ENCODE data around the gene ABHD16A.

ABHD16A gene

GRCh38 chr6:31697555-31697954, 5.6 kb downstream of the ABHD16A start:
- peaks cover 3% of the 10 kb centered on the region for H3K4me1 ChIP-seq (ENCODE audit: control insufficient read depth, insufficient read depth, low read length, poor library complexity, severe bottlenecking)
- H3K4me3 ChIP-seq (ENCODE audit: extremely low read depth, insufficient read depth, low read length, poor library complexity, severe bottlenecking), result no peak overlapping the region
- 76% methylated on average over 3 of the region's 3 CpGs; no CpG with 5 or more reads in 1 of the 2 experiments for WGBS, 2 experiments (ENCODE audit: insufficient coverage in 2 of 2)
- H3K9me3 ChIP-seq (ENCODE audit: control insufficient read depth, low read length), result no peaks in the 10 kb centered on the region
- peaks cover 82% of the 10 kb centered on the region for H3K36me3 ChIP-seq (ENCODE audit: control insufficient read depth, insufficient read depth, low read length)
- H3K27ac ChIP-seq (ENCODE audit: low read depth, low read length, severe bottlenecking), result no peak overlapping the region

- WGBS, 2 experiments (ENCODE audit: insufficient coverage in 2 of 2), result 93 to 96% methylated on average over 4 of the region's 6 CpGs
- no peak overlapping the region for H3K4me3 ChIP-seq (ENCODE audit: extremely low read depth, insufficient read depth, low read length, poor library complexity, severe bottlenecking)
- H3K36me3 ChIP-seq (ENCODE audit: control insufficient read depth, insufficient read depth, low read length), result peaks cover 82% of the 10 kb centered on the region
- peaks cover 9% of the 10 kb centered on the region for H3K4me1 ChIP-seq (ENCODE audit: control insufficient read depth, insufficient read depth, low read length, poor library complexity, severe bottlenecking)
- H3K27ac ChIP-seq (ENCODE audit: low read depth, low read length, severe bottlenecking), result no peak overlapping the region
- H3K9me3 ChIP-seq (ENCODE audit: control insufficient read depth, low read length), result no peaks in the 10 kb centered on the region
These were observed 9.6 kb downstream of the ABHD16A start for GRCh38 chr6:31693535-31693934.

DNA sequence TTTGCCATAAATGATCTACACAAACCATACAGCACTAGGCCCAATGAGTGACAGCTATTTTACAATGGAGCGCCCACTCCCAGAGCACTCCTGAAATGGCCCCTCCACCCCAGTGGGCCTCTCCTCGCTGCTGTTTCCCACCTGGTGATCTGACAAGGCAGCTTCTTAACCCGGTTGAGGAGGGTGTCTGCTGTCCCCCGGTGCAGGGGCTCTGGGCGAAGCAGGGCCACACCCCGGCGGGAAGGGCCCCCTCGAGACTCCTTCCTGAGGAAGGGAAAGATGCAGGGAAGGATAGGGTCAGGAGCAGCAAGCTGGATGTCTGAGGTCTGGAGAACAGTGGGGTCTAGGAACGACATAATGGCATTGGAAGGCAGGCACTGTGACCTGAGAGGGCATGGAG, 10.2 kb downstream of the ABHD16A start:
- Histone ChIP-seq H3K36me3 (ENCODE audit: control insufficient read depth, insufficient read depth, low read length) (peaks cover 82% of the 10 kb centered on the region), H3K27ac (ENCODE audit: low read depth, low read length, severe bottlenecking) (no peak overlapping the region), H3K4me3 (ENCODE audit: extremely low read depth, insufficient read depth, low read length, poor library complexity, severe bottlenecking) (no peak overlapping the region), H3K4me1 (ENCODE audit: control insufficient read depth, insufficient read depth, low read length, poor library complexity, severe bottlenecking) (peaks cover 9% of the 10 kb centered on the region), H3K9me3 (ENCODE audit: control insufficient read depth, low read length) (no peaks in the 10 kb centered on the region)
- 93 to 97% methylated on average over 9 of the region's 9 CpGs for WGBS, 2 experiments (ENCODE audit: insufficient coverage in 2 of 2)

- WGBS, 2 experiments (ENCODE audit: insufficient coverage in 2 of 2), result 94% methylated on average over 3 to 4 of the region's 4 CpGs
- Histone ChIP-seq H3K27ac (ENCODE audit: low read depth, low read length, severe bottlenecking) (no peak overlapping the region), H3K4me3 (ENCODE audit: extremely low read depth, insufficient read depth, low read length, poor library complexity, severe bottlenecking) (no peak overlapping the region), H3K4me1 (ENCODE audit: control insufficient read depth, insufficient read depth, low read length, poor library complexity, severe bottlenecking) (peaks cover 6% of the 10 kb centered on the region), H3K9me3 (ENCODE audit: control insufficient read depth, low read length) (no peaks in the 10 kb centered on the region), H3K36me3 (ENCODE audit: control insufficient read depth, insufficient read depth, low read length) (peaks cover 82% of the 10 kb centered on the region)
These were observed 10.8 kb downstream of the ABHD16A start for GRCh38 chr6:31692353-31692752.

DNA sequence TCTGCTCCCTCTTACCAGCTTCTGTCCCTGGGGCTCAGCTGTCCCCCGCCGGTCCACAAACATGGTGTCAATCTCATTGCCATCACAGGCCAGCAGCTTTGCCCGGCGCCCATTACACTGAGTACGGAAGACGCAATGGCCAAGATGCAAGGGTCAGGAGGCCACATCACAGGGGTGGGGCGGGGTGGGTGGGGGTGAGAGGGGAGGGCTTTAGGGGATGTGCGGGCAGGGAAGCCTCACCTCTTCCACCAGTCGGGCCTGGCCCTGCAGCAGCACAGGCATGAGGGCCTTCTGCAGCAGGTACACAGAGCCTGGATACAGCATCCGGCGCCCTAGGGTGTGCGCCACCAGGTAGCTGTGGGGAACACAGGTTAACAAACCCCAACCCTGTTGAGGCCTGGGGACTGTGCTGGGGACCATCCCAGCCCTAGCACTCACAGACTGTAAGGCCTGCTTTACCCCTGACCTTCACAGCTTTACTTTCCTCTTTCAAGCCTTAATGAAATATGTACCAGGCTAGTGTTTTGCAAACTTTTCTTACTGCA, 11.5 kb downstream of the ABHD16A start:
- Histone ChIP-seq H3K27ac (ENCODE audit: low read depth, low read length, severe bottlenecking) (no peak overlapping the region), H3K4me3 (ENCODE audit: extremely low read depth, insufficient read depth, low read length, poor library complexity, severe bottlenecking) (no peak overlapping the region), H3K4me1 (ENCODE audit: control insufficient read depth, insufficient read depth, low read length, poor library complexity, severe bottlenecking) (peaks cover 6% of the 10 kb centered on the region), H3K36me3 (ENCODE audit: control insufficient read depth, insufficient read depth, low read length) (peaks cover 82% of the 10 kb centered on the region), H3K9me3 (ENCODE audit: control insufficient read depth, low read length) (no peaks in the 10 kb centered on the region)
- 97 to 98% methylated on average over 7 of the region's 12 CpGs for WGBS, 2 experiments (ENCODE audit: insufficient coverage in 2 of 2)

DNA sequence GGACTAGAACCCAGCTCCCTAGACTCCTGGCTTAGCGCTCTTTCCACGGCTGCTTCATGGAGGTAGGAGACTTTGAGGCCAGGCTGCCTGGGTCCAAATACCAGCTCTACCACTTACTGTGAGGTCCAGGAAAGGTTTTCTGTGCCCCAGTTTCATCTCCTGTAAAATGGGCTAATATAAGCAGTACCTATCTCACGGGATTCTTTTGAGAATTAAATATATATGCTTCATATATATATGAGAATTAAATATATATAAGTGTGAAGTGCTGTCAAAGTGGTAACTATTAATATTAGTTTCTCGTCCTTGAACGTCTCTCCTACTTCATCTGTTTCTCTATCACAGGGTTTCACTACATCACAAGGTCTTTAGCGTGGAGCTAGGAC, 12.1 kb downstream of the ABHD16A start:
- H3K4me1 ChIP-seq (ENCODE audit: control insufficient read depth, insufficient read depth, low read length, poor library complexity, severe bottlenecking), result peaks cover 6% of the 10 kb centered on the region
- 100% methylated on average over 2 to 3 of the region's 6 CpGs for WGBS, 2 experiments (ENCODE audit: insufficient coverage in 2 of 2)
- H3K27ac ChIP-seq (ENCODE audit: low read depth, low read length, severe bottlenecking), result peak overlapping the region; percentile 67
- no peak overlapping the region for H3K4me3 ChIP-seq (ENCODE audit: extremely low read depth, insufficient read depth, low read length, poor library complexity, severe bottlenecking)
- peaks cover 82% of the 10 kb centered on the region for H3K36me3 ChIP-seq (ENCODE audit: control insufficient read depth, insufficient read depth, low read length)
- H3K9me3 ChIP-seq (ENCODE audit: control insufficient read depth, low read length), result no peaks in the 10 kb centered on the region

GRCh38 chr6:31690231-31691077, 12.7 kb downstream of the ABHD16A start:
- Histone ChIP-seq H3K9me3 (ENCODE audit: control insufficient read depth, low read length) (no peaks in the 10 kb centered on the region), H3K4me1 (ENCODE audit: control insufficient read depth, insufficient read depth, low read length, poor library complexity, severe bottlenecking) (peaks cover 6% of the 10 kb centered on the region), H3K36me3 (ENCODE audit: control insufficient read depth, insufficient read depth, low read length) (peaks cover 86% of the 10 kb centered on the region), H3K4me3 (ENCODE audit: extremely low read depth, insufficient read depth, low read length, poor library complexity, severe bottlenecking) (no peak overlapping the region), H3K27ac (ENCODE audit: low read depth, low read length, severe bottlenecking) (peak overlapping the region; percentile 67)
- 84 to 92% methylated on average over 3 to 4 of the region's 10 CpGs for WGBS, 2 experiments (ENCODE audit: insufficient coverage in 2 of 2)

DNA sequence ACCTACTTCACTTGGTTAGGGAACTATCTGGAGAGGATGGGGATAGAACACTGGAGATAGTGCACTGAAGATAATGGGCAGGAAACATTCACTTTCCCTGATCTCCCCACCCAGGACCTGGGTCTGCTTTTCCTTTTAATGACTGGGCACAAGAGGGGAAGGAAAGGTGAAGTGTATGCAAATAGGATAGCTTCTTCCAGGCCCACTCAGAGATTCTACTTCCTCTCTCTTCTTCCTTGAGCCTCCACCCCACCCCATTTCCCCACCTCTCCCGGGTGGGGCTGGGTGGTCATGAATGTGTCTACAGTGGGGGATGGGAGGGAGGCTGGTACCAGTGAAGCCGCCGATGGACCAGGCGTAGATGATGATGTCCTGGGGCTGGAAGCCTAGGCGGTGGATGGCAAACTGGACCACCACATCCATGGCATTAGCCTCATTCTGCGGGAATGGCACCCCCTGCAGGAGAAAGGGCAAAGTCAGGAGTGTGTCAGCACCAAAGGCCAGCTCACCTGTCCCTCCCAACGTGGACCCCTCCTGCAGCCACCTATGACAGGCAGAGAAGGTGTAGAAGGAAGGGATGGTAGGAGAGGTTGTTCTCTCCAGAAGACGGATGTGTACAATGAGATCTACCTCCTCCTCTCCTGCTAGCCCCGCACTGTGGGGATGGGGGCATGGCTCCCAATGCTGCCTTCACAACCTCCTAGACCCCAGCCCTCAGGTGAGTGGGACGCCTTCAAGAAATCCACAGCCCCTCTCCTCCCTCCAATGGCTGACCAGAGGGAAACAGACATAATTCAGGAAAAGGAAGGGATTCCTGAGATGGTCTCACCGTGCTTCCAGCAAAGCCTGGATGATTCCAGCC, 13.6 kb downstream of the ABHD16A start:
- peaks cover 6% of the 10 kb centered on the region for H3K4me1 ChIP-seq (ENCODE audit: control insufficient read depth, insufficient read depth, low read length, poor library complexity, severe bottlenecking)
- H3K36me3 ChIP-seq (ENCODE audit: control insufficient read depth, insufficient read depth, low read length), result peaks cover 79% of the 10 kb centered on the region
- no peaks in the 10 kb centered on the region for H3K9me3 ChIP-seq (ENCODE audit: control insufficient read depth, low read length)
- 81 to 94% methylated on average over 4 to 6 of the region's 11 CpGs for WGBS, 2 experiments (ENCODE audit: insufficient coverage in 2 of 2)
- H3K4me3 ChIP-seq (ENCODE audit: extremely low read depth, insufficient read depth, low read length, poor library complexity, severe bottlenecking), result no peak overlapping the region
- no peak overlapping the region for H3K27ac ChIP-seq (ENCODE audit: low read depth, low read length, severe bottlenecking)

DNA sequence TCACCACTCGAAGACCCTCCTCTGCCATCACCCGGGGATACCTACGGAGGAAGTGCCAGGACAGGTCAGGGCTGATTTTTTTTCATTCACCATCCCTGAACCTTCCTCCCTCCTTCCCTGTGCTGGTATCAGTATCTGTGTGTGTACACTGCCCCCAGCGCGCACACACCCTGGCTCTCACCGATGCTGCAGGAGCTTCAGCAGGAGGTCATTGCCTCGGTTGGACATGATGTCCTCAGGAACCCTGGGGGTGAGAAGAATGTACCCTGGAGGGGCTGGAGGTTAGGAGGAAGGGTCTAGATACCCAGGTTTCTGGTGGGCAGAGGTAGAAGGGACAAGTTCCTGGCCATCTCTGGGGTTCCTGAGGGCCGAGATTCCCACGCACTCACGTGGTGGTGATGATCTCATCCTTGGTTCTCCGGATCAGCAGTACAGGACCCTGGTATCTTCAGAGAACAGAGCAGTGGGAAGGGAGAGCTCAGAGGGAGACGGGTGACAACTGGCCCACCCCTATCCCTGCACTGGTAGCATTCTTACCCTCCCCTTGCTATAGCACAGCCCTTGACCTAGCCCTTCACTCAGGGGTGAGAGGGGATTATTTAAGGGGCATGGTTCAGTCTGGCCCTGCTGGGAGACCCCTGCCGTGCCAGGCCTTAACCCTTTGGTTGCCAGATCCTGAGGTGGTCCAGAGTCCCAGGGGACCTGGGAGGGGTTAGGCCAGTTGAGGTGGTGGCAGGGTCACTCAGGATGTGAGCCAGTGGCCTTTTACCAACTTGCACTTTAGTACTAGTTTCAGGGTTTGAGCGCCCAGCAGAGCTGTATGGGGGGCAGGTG, 15.0 kb downstream of the ABHD16A start:
- Histone ChIP-seq H3K4me1 (ENCODE audit: control insufficient read depth, insufficient read depth, low read length, poor library complexity, severe bottlenecking) (peaks cover 7% of the 10 kb centered on the region), H3K9me3 (ENCODE audit: control insufficient read depth, low read length) (no peaks in the 10 kb centered on the region), H3K36me3 (ENCODE audit: control insufficient read depth, insufficient read depth, low read length) (peaks cover 65% of the 10 kb centered on the region), H3K4me3 (ENCODE audit: extremely low read depth, insufficient read depth, low read length, poor library complexity, severe bottlenecking) (no peak overlapping the region), H3K27ac (ENCODE audit: low read depth, low read length, severe bottlenecking) (no peak overlapping the region)
- WGBS, 2 experiments (ENCODE audit: insufficient coverage in 2 of 2), result 84 to 88% methylated on average over 10 to 12 of the region's 14 CpGs

GRCh38 chr6:31687321-31687720, 15.8 kb downstream of the ABHD16A start:
- H3K27ac ChIP-seq (ENCODE audit: low read depth, low read length, severe bottlenecking), result no peak overlapping the region
- H3K4me3 ChIP-seq (ENCODE audit: extremely low read depth, insufficient read depth, low read length, poor library complexity, severe bottlenecking), result no peak overlapping the region
- peaks cover 59% of the 10 kb centered on the region for H3K36me3 ChIP-seq (ENCODE audit: control insufficient read depth, insufficient read depth, low read length)
- no peaks in the 10 kb centered on the region for H3K9me3 ChIP-seq (ENCODE audit: control insufficient read depth, low read length)
- 83 to 93% methylated on average over 2 to 5 of the region's 8 CpGs for WGBS, 2 experiments (ENCODE audit: insufficient coverage in 2 of 2)
- H3K4me1 ChIP-seq (ENCODE audit: control insufficient read depth, insufficient read depth, low read length, poor library complexity, severe bottlenecking), result peaks cover 11% of the 10 kb centered on the region

Measured in mesodermal cell (in vitro differentiated cells).